ENCODE results near the gene ZSCAN5A.

DNA sequence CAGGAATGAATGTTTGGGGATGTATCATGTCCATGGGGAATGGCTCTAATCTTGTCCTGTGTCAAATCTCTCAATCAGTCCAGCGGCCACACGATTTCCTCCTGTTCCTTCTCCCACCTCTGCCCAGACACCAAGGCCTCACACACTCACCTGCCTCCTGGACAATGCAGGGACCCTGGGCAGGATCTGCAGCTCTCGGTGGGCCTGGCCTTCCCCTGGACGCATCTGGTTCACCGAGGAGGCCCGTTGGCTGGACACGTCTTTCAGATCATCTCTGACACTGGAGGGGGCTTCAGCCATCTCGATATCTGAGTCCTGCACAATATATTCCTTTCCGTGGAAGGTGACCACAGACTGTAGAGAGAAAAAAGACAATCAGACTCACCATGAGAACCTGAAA is 91.2 kb downstream of the ZSCAN5A start:
- TF ChIP-seq EZH2 (IDR thresholded peaks at IDR 0.05; ENCODE audit: insufficient read depth, low read length), result no peak
- TF ChIP-seq, protein P1, sequence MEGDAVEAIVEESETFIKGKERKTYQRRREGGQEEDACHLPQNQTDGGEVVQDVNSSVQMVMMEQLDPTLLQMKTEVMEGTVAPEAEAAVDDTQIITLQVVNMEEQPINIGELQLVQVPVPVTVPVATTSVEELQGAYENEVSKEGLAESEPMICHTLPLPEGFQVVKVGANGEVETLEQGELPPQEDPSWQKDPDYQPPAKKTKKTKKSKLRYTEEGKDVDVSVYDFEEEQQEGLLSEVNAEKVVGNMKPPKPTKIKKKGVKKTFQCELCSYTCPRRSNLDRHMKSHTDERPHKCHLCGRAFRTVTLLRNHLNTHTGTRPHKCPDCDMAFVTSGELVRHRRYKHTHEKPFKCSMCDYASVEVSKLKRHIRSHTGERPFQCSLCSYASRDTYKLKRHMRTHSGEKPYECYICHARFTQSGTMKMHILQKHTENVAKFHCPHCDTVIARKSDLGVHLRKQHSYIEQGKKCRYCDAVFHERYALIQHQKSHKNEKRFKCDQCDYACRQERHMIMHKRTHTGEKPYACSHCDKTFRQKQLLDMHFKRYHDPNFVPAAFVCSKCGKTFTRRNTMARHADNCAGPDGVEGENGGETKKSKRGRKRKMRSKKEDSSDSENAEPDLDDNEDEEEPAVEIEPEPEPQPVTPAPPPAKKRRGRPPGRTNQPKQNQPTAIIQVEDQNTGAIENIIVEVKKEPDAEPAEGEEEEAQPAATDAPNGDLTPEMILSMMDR (IDR thresholded peaks at IDR 0.05; ENCODE audit: insufficient read depth, low read depth, low read length), result no peak

Measured in astrocyte (in vitro differentiated cells and primary cell).